ENCODE results near the gene PACSIN1. TPM values are rescaled to one million over a fixed set of nuclear protein-coding genes. Genes with fewer than 3 reads are reported as not detected.

PACSIN1 gene
- total and polyA plus RNA-seq, 5 experiments from 2014 or later, result 0.06 to 0.82 (median 0.41) TPM

DNA sequence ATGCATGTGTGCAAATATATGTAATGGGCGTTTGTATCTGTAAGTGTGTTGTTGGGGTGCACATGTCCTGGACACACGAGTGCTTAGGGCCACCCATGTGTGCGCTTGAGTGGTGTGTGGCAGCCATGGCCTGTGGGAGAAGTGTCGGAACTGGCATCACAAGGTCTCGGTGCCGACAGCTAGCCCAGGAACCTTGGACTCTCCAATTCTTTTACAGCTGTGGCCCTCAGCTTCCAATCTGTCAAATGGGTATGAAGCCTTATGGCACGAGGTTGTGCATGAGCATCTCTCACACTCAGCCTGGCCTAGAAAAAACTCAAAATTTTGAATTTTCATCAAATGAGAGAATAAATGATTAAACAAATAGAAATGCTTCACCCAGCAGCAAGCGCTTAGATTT, 48.2 kb downstream of the PACSIN1 start:
- peaks cover 0 to 2% (median 0%) of the 10 kb centered on the region in 4 donors for H3K4me1 Mint-ChIP-seq
- DNase-seq (peak in 1 of 10 donors; percentile 13), ATAC-seq (no peak)
- peaks cover 0 to 4% (median 0%) of the 10 kb centered on the region in 3 donors for H3K36me3 Mint-ChIP-seq
- H3K9me3 Mint-ChIP-seq, result peaks cover 0 to 7% (median 4%) of the 10 kb centered on the region in 9 donors
- POLR2A ChIA-PET, result no interaction called here
- no peak overlapping the region for H3K4me3 Mint-ChIP-seq
- H3K27me3 Mint-ChIP-seq, result peaks cover 0 to 24% (median 7%) of the 10 kb centered on the region in 5 donors
- H3K27ac Mint-ChIP-seq, result no peak overlapping the region

DNA sequence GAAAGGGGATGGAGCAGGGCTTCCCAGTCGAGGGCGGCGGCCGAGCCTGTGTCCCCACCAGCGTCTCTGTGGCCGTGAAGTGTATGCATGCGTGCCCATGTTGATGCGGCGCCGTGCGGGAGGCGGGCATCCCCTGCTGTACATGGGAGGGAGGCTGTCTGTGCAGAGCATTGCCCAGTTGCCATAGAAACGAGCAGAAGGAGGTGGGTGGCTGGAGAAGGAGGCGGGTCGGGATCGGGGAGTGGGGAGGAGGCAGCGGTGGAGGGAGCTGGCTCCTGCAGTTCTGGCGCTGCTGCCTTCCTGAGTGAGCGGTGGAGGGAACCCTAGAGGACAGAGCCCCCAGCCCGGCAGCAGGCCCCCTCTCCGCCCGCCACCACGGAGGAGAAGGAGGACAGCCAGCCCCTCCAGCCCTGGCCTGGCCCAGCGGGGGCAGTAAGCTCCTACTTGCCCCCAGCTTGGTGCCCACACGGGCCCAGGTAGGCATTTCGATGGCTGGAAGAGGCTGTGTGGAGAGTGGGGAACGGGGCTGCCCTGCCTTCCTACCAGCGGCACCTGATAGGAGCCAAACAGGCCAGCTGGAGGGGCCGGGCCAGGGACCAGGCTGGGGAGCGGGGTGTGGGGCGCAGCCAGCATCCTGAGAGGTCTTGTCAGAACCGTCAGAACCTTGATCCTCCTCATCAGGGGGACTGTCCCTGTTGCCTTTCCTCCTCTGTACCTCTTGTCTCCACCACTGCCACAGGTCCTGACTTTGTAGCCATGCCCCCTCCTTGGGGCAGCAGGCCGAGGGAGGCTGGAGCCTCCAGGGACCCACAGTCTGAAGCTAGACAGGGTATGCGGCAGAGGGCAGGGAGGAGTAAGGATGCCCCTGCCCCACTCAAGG, 49.0 kb downstream of the PACSIN1 start:
- DNase-seq (peak in 1 of 10 donors; percentile 50), ATAC-seq (no peak)
- H3K27ac Mint-ChIP-seq, result no peak overlapping the region
- peaks cover 0 to 4% (median 0%) of the 10 kb centered on the region in 3 donors for H3K36me3 Mint-ChIP-seq
- peaks cover 0 to 7% (median 2%) of the 10 kb centered on the region in 9 donors for H3K9me3 Mint-ChIP-seq
- H3K4me1 Mint-ChIP-seq, result peaks cover 0 to 2% (median 0%) of the 10 kb centered on the region in 4 donors
- no peak overlapping the region for H3K4me3 Mint-ChIP-seq
- POLR2A ChIA-PET, result no interaction called here
- H3K27me3 Mint-ChIP-seq, result peaks cover 0 to 24% (median 7%) of the 10 kb centered on the region in 5 donors

GRCh38 chr6:34515473-34516387, 49.9 kb downstream of the PACSIN1 start:
- peaks cover 0 to 24% (median 6%) of the 10 kb centered on the region in 5 donors for H3K27me3 Mint-ChIP-seq
- H3K4me1 Mint-ChIP-seq, result peaks cover 0 to 2% (median 0%) of the 10 kb centered on the region in 4 donors
- POLR2A ChIA-PET, result no interaction called here
- ATAC-seq (no peak), DNase-seq (peak in 1 of 10 donors; percentile 49)
- H3K36me3 Mint-ChIP-seq, result no peaks in the 10 kb centered on the region
- H3K27ac Mint-ChIP-seq, result no peak overlapping the region
- H3K4me3 Mint-ChIP-seq, result no peak overlapping the region
- H3K9me3 Mint-ChIP-seq, result peaks cover 0 to 2% (median 0%) of the 10 kb centered on the region in 9 donors

- peak overlapping the region in 2 of 10 donors; percentile 44 to 65 for H3K27ac Mint-ChIP-seq
- H3K27me3 Mint-ChIP-seq, result peaks cover 0 to 24% (median 6%) of the 10 kb centered on the region in 5 donors
- H3K36me3 Mint-ChIP-seq, result no peaks in the 10 kb centered on the region
- DNase-seq (peak in 1 of 10 donors; percentile 45), ATAC-seq (no peak)
- no peak overlapping the region for H3K4me3 Mint-ChIP-seq
- POLR2A ChIA-PET, result no interaction called here
- no peaks in the 10 kb centered on the region for H3K9me3 Mint-ChIP-seq
- H3K4me1 Mint-ChIP-seq, result peaks cover 0 to 2% (median 0%) of the 10 kb centered on the region in 4 donors
Measured at GRCh38 chr6:34516391-34517324, 50.8 kb downstream of the PACSIN1 start.

- Mint-ChIP-seq H3K4me1 (peaks cover 0 to 2% (median 0%) of the 10 kb centered on the region in 4 donors), H3K4me3 (no peak overlapping the region), H3K27ac (no peak overlapping the region), H3K36me3 (no peaks in the 10 kb centered on the region), H3K27me3 (peaks cover 0 to 24% (median 6%) of the 10 kb centered on the region in 5 donors), H3K9me3 (no peaks in the 10 kb centered on the region)
- ATAC-seq (no peak), DNase-seq (no peak)
- POLR2A ChIA-PET, result no interaction called here
Measured at GRCh38 chr6:34517461-34517881, 51.6 kb downstream of the PACSIN1 start.

DNA sequence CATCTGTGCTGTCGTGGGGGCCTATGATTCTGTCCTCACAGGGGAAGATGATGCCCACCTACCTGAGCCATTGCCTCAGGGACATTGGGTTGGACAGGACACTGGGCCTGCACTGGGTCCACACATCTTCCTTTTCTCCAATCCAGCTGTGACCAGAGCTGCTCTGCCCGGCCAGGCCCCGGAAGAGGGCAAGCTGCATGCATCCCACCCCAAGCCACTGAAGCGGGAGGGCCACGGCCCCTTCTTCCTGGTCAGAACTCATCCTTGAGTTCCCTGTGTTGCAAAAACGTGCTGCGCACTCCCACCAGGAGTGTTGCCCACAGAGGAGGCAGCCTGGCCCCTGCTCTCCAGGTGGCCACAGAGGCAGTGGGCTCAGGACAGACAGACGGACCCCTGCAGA, 52.1 kb downstream of the PACSIN1 start:
- H3K27ac Mint-ChIP-seq, result no peak overlapping the region
- POLR2A ChIA-PET, result no interaction called here
- ATAC-seq (no peak), DNase-seq (no peak)
- H3K36me3 Mint-ChIP-seq, result no peaks in the 10 kb centered on the region
- H3K4me1 Mint-ChIP-seq, result peaks cover 0 to 2% (median 0%) of the 10 kb centered on the region in 4 donors
- peaks cover 0 to 24% (median 6%) of the 10 kb centered on the region in 5 donors for H3K27me3 Mint-ChIP-seq
- H3K9me3 Mint-ChIP-seq, result no peaks in the 10 kb centered on the region
- no peak overlapping the region for H3K4me3 Mint-ChIP-seq

GRCh38 chr6:34518669-34519365, 52.9 kb downstream of the PACSIN1 start:
- peaks cover 0 to 20% (median 4%) of the 10 kb centered on the region in 5 donors for H3K27me3 Mint-ChIP-seq
- POLR2A ChIA-PET, result interaction anchor here (0.9 kb wide), 1 partner anchor 14 kb away, joined by 3 read pairs; no protein-coding TSS in a partner anchor
- ATAC-seq (no peak), DNase-seq (no peak)
- no peaks in the 10 kb centered on the region for H3K9me3 Mint-ChIP-seq
- H3K36me3 Mint-ChIP-seq, result no peaks in the 10 kb centered on the region
- H3K4me3 Mint-ChIP-seq, result no peak overlapping the region
- H3K4me1 Mint-ChIP-seq, result peaks cover 0 to 5% (median 1%) of the 10 kb centered on the region in 4 donors
- H3K27ac Mint-ChIP-seq, result peak overlapping the region in 2 of 10 donors; percentile 6 to 52

- Mint-ChIP-seq H3K36me3 (no peaks in the 10 kb centered on the region), H3K4me1 (peaks cover 0 to 5% (median 1%) of the 10 kb centered on the region in 4 donors), H3K9me3 (no peaks in the 10 kb centered on the region), H3K4me3 (no peak overlapping the region), H3K27ac (peak overlapping the region in 1 of 10 donors; percentile 17), H3K27me3 (peaks cover 0 to 10% (median 0%) of the 10 kb centered on the region in 5 donors)
- peak in 1 of 10 donors; percentile 28 for DNase-seq
- POLR2A ChIA-PET, result interaction anchor here (0.9 kb wide), 1 partner anchor 12 kb away, joined by 3 read pairs; no protein-coding TSS in a partner anchor
- no peak for ATAC-seq
Measured at GRCh38 chr6:34519971-34520644, 54.2 kb downstream of the PACSIN1 start.

GRCh38 chr6:34520645-34521462, 55.0 kb downstream of the PACSIN1 start:
- no peaks in the 10 kb centered on the region for H3K36me3 Mint-ChIP-seq
- no peak overlapping the region for H3K4me3 Mint-ChIP-seq
- peak overlapping the region in 2 of 10 donors; percentile 17 to 47 for H3K27ac Mint-ChIP-seq
- DNase-seq, result peak in 1 of 10 donors; percentile 52
- peaks cover 0 to 10% (median 0%) of the 10 kb centered on the region in 5 donors for H3K27me3 Mint-ChIP-seq
- POLR2A ChIA-PET, result interaction anchor here (0.6 kb wide), 1 partner anchor 20 kb away, joined by 3 read pairs; no protein-coding TSS in a partner anchor
- no peaks in the 10 kb centered on the region for H3K9me3 Mint-ChIP-seq
- H3K4me1 Mint-ChIP-seq, result peaks cover 0 to 5% (median 1%) of the 10 kb centered on the region in 4 donors
- ATAC-seq, result no peak

All from naive thymus-derived CD8-positive, alpha-beta T cell (primary cell).